H1 (cell line): ENCODE data around the gene CRACDL. TPM values are rescaled to one million over a fixed set of nuclear protein-coding genes. Genes with fewer than 3 reads are reported as not detected.

Experiments used
- BRCA1 ChIP-seq: IDR thresholded peaks from 2 replicates; pipeline ENCODE4 v1.6.1; 2012; ENCODE audit warnings: low read depth, low read length, improper control_type of control experiment
- TBP ChIP-seq: IDR thresholded peaks from 2 replicates; pipeline ENCODE4 v1.6.1; 2011; ENCODE audit warnings: low read depth, low read length, improper control_type of control experiment
- polyA plus RNA-seq, 7 experiments: library from polyadenylated mRNA; depleted of rRNA in 3 of 7; stranded (reverse) in 5 of 7; unstranded in 2 of 7; fragments of >200 nt in 5 of 7; fragments of 200-250 nt in 2 of 7; gene quantifications; 1 replicate in 5 of 7; 2 replicates in 1 of 7; 4 replicates in 1 of 7; pipeline versions ENCODE4 v1.2.1 to v1.2.3, GENCODE V29; 2011 to 2013; ENCODE audit warnings: missing spikeins in 2 of 7, mixed read lengths in 2 of 7
- total RNA-seq: library from RNA; stranded (reverse); fragmentation: NEBNext Ultra II Directional; extraction: Animal tissue kit (Norgen Biotek cat#: 25700); gene quantifications from 2 replicates; pipeline ENCODE4 v1.2.1, GENCODE V29; 2021
- TF ChIP-seq, protein P1 (sequence below): IDR thresholded peaks from 2 replicates; pipeline ENCODE4 v1.6.1; 2012; ENCODE audit warnings: low read length, inconsistent platforms
- TF ChIP-seq, protein P2 (sequence below): fragments of 300-600 bp; sonication (generic); IDR thresholded peaks from 2 replicates; pipeline ENCODE4 v1.7.1; 2012; ENCODE audit warnings: low read length, moderate library complexity, mild to moderate bottlenecking, inconsistent platforms; ENCODE audit not compliant: insufficient replicate concordance

CRACDL gene
- total and polyA plus RNA-seq, 2 of the 8 experiments (the other 6 are each of a cell fraction or from before 2014, with no cell fraction given) = 0.07 to 0.38 TPM

DNA sequence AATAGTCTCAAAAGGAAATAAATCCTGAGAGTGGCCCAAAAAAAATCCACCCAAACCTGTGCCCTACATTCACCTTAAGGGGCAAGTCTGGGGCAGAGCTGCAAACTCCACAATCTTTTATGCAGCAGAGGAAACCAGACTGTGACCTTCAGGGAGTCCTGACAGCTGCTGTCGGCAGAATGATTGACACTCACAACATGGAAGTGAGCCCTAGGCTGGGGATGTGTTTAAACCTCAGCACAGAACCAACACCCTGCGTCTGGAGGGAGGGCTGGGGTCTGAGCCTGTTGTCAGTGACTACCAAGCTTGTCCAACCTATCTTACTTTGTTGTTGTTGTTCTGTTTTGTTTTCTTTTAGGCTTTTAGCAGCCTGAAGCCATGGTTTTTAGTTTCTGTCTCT, 39.6 kb downstream of the CRACDL start (continued):
- TF ChIP-seq, protein P1, sequence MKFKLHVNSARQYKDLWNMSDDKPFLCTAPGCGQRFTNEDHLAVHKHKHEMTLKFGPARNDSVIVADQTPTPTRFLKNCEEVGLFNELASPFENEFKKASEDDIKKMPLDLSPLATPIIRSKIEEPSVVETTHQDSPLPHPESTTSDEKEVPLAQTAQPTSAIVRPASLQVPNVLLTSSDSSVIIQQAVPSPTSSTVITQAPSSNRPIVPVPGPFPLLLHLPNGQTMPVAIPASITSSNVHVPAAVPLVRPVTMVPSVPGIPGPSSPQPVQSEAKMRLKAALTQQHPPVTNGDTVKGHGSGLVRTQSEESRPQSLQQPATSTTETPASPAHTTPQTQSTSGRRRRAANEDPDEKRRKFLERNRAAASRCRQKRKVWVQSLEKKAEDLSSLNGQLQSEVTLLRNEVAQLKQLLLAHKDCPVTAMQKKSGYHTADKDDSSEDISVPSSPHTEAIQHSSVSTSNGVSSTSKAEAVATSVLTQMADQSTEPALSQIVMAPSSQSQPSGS = no peak
- no peak for TF ChIP-seq TBP
- TF ChIP-seq BRCA1 = no peak
- TF ChIP-seq, protein P2, sequence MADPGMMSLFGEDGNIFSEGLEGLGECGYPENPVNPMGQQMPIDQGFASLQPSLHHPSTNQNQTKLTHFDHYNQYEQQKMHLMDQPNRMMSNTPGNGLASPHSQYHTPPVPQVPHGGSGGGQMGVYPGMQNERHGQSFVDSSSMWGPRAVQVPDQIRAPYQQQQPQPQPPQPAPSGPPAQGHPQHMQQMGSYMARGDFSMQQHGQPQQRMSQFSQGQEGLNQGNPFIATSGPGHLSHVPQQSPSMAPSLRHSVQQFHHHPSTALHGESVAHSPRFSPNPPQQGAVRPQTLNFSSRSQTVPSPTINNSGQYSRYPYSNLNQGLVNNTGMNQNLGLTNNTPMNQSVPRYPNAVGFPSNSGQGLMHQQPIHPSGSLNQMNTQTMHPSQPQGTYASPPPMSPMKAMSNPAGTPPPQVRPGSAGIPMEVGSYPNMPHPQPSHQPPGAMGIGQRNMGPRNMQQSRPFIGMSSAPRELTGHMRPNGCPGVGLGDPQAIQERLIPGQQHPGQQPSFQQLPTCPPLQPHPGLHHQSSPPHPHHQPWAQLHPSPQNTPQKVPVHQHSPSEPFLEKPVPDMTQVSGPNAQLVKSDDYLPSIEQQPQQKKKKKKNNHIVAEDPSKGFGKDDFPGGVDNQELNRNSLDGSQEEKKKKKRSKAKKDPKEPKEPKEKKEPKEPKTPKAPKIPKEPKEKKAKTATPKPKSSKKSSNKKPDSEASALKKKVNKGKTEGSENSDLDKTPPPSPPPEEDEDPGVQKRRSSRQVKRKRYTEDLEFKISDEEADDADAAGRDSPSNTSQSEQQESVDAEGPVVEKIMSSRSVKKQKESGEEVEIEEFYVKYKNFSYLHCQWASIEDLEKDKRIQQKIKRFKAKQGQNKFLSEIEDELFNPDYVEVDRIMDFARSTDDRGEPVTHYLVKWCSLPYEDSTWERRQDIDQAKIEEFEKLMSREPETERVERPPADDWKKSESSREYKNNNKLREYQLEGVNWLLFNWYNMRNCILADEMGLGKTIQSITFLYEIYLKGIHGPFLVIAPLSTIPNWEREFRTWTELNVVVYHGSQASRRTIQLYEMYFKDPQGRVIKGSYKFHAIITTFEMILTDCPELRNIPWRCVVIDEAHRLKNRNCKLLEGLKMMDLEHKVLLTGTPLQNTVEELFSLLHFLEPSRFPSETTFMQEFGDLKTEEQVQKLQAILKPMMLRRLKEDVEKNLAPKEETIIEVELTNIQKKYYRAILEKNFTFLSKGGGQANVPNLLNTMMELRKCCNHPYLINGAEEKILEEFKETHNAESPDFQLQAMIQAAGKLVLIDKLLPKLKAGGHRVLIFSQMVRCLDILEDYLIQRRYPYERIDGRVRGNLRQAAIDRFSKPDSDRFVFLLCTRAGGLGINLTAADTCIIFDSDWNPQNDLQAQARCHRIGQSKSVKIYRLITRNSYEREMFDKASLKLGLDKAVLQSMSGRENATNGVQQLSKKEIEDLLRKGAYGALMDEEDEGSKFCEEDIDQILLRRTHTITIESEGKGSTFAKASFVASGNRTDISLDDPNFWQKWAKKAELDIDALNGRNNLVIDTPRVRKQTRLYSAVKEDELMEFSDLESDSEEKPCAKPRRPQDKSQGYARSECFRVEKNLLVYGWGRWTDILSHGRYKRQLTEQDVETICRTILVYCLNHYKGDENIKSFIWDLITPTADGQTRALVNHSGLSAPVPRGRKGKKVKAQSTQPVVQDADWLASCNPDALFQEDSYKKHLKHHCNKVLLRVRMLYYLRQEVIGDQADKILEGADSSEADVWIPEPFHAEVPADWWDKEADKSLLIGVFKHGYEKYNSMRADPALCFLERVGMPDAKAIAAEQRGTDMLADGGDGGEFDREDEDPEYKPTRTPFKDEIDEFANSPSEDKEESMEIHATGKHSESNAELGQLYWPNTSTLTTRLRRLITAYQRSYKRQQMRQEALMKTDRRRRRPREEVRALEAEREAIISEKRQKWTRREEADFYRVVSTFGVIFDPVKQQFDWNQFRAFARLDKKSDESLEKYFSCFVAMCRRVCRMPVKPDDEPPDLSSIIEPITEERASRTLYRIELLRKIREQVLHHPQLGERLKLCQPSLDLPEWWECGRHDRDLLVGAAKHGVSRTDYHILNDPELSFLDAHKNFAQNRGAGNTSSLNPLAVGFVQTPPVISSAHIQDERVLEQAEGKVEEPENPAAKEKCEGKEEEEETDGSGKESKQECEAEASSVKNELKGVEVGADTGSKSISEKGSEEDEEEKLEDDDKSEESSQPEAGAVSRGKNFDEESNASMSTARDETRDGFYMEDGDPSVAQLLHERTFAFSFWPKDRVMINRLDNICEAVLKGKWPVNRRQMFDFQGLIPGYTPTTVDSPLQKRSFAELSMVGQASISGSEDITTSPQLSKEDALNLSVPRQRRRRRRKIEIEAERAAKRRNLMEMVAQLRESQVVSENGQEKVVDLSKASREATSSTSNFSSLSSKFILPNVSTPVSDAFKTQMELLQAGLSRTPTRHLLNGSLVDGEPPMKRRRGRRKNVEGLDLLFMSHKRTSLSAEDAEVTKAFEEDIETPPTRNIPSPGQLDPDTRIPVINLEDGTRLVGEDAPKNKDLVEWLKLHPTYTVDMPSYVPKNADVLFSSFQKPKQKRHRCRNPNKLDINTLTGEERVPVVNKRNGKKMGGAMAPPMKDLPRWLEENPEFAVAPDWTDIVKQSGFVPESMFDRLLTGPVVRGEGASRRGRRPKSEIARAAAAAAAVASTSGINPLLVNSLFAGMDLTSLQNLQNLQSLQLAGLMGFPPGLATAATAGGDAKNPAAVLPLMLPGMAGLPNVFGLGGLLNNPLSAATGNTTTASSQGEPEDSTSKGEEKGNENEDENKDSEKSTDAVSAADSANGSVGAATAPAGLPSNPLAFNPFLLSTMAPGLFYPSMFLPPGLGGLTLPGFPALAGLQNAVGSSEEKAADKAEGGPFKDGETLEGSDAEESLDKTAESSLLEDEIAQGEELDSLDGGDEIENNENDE = no peak
